ENCODE results near the gene DIPK2A.
A peak's percentile ranks its signal among the peaks of the same experiment; 100 is the strongest.

The DIPK2A gene

GRCh38 chr3:143971359-143972154 is at the start of gene DIPK2A:
Gene DIPK2A, plus strand, starts transcription at chr3:143971823. Its CDS starts 510 bp downstream, at chr3:143972333.
- peak; percentile 91 for DNase-seq (ENCODE audit: low read depth)

GRCh38 chr3:143924522-143925285 is 46.9 kb upstream of the DIPK2A start:
- DNase-seq (ENCODE audit: low read depth): no peak

- no peak for DNase-seq (ENCODE audit: low read depth)
Observed at GRCh38 chr3:143928056-143928455, 43.6 kb upstream of the DIPK2A start.

- no peak for DNase-seq (ENCODE audit: low read depth)
Observed at GRCh38 chr3:143928541-143929255, 42.9 kb upstream of the DIPK2A start.

GRCh38 chr3:143934791-143935190 is 36.8 kb upstream of the DIPK2A start:
- DNase-seq (ENCODE audit: low read depth): no peak

GRCh38 chr3:143935678-143936077 is 35.9 kb upstream of the DIPK2A start:
- no peak for DNase-seq (ENCODE audit: low read depth)

- no peak for DNase-seq (ENCODE audit: low read depth)
Observed at GRCh38 chr3:143950810-143951209, 20.8 kb upstream of the DIPK2A start.

GRCh38 chr3:143951351-143951971 is 20.2 kb upstream of the DIPK2A start:
- DNase-seq (ENCODE audit: low read depth): no peak

GRCh38 chr3:143952569-143953072 is 19.0 kb upstream of the DIPK2A start:
- DNase-seq (ENCODE audit: low read depth): no peak

- DNase-seq (ENCODE audit: low read depth): no peak
Observed at GRCh38 chr3:143955113-143955512, 16.5 kb upstream of the DIPK2A start.

- DNase-seq (ENCODE audit: low read depth): no peak
Observed at GRCh38 chr3:143956838-143957237, 14.8 kb upstream of the DIPK2A start.

GRCh38 chr3:143957453-143957852 is 14.2 kb upstream of the DIPK2A start:
- DNase-seq (ENCODE audit: low read depth): no peak

- no peak for DNase-seq (ENCODE audit: low read depth)
Observed at GRCh38 chr3:143958966-143959365, 12.7 kb upstream of the DIPK2A start.

- no peak for DNase-seq (ENCODE audit: low read depth)
Observed at GRCh38 chr3:143961342-143961741, 10.3 kb upstream of the DIPK2A start.

GRCh38 chr3:143963946-143964345 is 7.7 kb upstream of the DIPK2A start:
- no peak for DNase-seq (ENCODE audit: low read depth)

- peak; percentile 31 for DNase-seq (ENCODE audit: low read depth)
Observed at GRCh38 chr3:143970773-143971358, 757 bp upstream of the DIPK2A start.

- no peak for DNase-seq (ENCODE audit: low read depth)
Observed at GRCh38 chr3:143972155-143972504, 507 bp downstream of the DIPK2A start.

- DNase-seq (ENCODE audit: low read depth): peak; percentile 26
Observed at GRCh38 chr3:143972505-143973258, 1.1 kb downstream of the DIPK2A start.

- DNase-seq (ENCODE audit: low read depth): peak; percentile 8
Observed at GRCh38 chr3:143973259-143974021, 1.8 kb downstream of the DIPK2A start.
